Measurements from ENCODE around the gene TMEM131. TPM values are rescaled to one million over a fixed set of nuclear protein-coding genes. Genes with fewer than 3 reads are reported as not detected.

The TMEM131 gene
- total RNA-seq, 1 donor from 2014 or later: 35.3 TPM

- DNase-seq (ENCODE audit: low read depth): no peak
- Histone ChIP-seq H3K36me3 (ENCODE audit: insufficient read depth, low read length) (no peaks in the 10 kb centered on the region), H3K27me3 (ENCODE audit: insufficient read depth, low read length) (no peaks in the 10 kb centered on the region), H3K9me3 (ENCODE audit: insufficient read depth, low read depth, low read length) (no peaks in the 10 kb centered on the region), H3K4me2 (ENCODE audit: low read length) (no peak overlapping the region), H2AFZ (ENCODE audit: low read depth, low read length) (no peak overlapping the region), H3K27ac (ENCODE audit: low read depth, low read length) (no peak overlapping the region), H3K4me3 (ENCODE audit: insufficient read depth, low read depth, low read length) (no peak overlapping the region), H4K20me1 (ENCODE audit: insufficient read depth, low read length) (peaks cover 42% of the 10 kb centered on the region), H3K79me2 (ENCODE audit: insufficient read depth, low read length) (peaks cover 50% of the 10 kb centered on the region), H3K4me1 (ENCODE audit: insufficient read depth, low read length) (no peaks in the 10 kb centered on the region), H3K9ac (ENCODE audit: low read length) (no peak overlapping the region)
- Mint-ChIP-seq H3K27me3 (ENCODE audit: low read depth, unreplicated experiment) (no peaks in the 10 kb centered on the region), H3K36me3 (ENCODE audit: low read depth, unreplicated experiment) (peaks cover 3% of the 10 kb centered on the region), H3K9me3 (ENCODE audit: unreplicated experiment) (no peaks in the 10 kb centered on the region), H3K4me3 (ENCODE audit: unreplicated experiment) (no peak overlapping the region), H3K27ac (ENCODE audit: unreplicated experiment) (no peak overlapping the region), H3K4me1 (ENCODE audit: low read depth, unreplicated experiment) (peaks cover 4% of the 10 kb centered on the region)
- no peak for TF ChIP-seq EZH2 (IDR thresholded peaks at IDR 0.05; ENCODE audit: insufficient read depth, low read length)
- TF ChIP-seq, protein P1, sequence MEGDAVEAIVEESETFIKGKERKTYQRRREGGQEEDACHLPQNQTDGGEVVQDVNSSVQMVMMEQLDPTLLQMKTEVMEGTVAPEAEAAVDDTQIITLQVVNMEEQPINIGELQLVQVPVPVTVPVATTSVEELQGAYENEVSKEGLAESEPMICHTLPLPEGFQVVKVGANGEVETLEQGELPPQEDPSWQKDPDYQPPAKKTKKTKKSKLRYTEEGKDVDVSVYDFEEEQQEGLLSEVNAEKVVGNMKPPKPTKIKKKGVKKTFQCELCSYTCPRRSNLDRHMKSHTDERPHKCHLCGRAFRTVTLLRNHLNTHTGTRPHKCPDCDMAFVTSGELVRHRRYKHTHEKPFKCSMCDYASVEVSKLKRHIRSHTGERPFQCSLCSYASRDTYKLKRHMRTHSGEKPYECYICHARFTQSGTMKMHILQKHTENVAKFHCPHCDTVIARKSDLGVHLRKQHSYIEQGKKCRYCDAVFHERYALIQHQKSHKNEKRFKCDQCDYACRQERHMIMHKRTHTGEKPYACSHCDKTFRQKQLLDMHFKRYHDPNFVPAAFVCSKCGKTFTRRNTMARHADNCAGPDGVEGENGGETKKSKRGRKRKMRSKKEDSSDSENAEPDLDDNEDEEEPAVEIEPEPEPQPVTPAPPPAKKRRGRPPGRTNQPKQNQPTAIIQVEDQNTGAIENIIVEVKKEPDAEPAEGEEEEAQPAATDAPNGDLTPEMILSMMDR (IDR thresholded peaks at IDR 0.05; ENCODE audit: insufficient read depth, low read depth, low read length): no peak
- no peak for FAIRE-seq
Measured at GRCh38 chr2:97926946-97927345, 68.8 kb downstream of the TMEM131 start.

DNA sequence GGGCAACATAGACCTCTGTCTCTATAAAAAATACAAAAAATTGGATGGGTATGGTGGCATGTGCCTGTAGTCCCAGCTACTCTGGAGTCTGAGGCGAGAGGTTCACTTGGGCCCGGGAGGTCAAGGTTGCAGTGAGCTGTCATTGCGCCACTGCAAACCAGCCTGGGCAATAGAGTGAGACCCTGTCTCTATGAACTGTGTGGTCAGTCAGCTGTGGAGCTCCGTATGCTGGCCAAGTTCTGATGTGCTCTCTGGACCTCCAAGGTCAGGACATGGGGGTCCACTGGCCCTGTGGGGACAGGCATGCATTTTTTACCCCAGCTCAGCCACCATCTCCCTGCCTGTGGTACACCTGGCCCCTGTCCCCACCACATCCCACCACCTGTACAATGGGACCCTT lies 71.6 kb downstream of the TMEM131 start:
- Histone ChIP-seq H3K4me3 (ENCODE audit: insufficient read depth, low read depth, low read length) (no peak overlapping the region), H3K79me2 (ENCODE audit: insufficient read depth, low read length) (peaks cover 42% of the 10 kb centered on the region), H3K4me1 (ENCODE audit: insufficient read depth, low read length) (no peaks in the 10 kb centered on the region), H3K9me3 (ENCODE audit: insufficient read depth, low read depth, low read length) (no peaks in the 10 kb centered on the region), H3K27ac (ENCODE audit: low read depth, low read length) (no peak overlapping the region), H3K9ac (ENCODE audit: low read length) (no peak overlapping the region), H3K36me3 (ENCODE audit: insufficient read depth, low read length) (no peaks in the 10 kb centered on the region), H4K20me1 (ENCODE audit: insufficient read depth, low read length) (peaks cover 28% of the 10 kb centered on the region), H3K4me2 (ENCODE audit: low read length) (no peak overlapping the region), H2AFZ (ENCODE audit: low read depth, low read length) (no peak overlapping the region), H3K27me3 (ENCODE audit: insufficient read depth, low read length) (no peaks in the 10 kb centered on the region)
- H3K4me1 Mint-ChIP-seq (ENCODE audit: low read depth, unreplicated experiment): no peaks in the 10 kb centered on the region
- H3K4me3 Mint-ChIP-seq (ENCODE audit: unreplicated experiment): no peak overlapping the region
- peaks cover 10% of the 10 kb centered on the region for H3K36me3 Mint-ChIP-seq (ENCODE audit: low read depth, unreplicated experiment)
- FAIRE-seq (no peak), DNase-seq (ENCODE audit: low read depth) (no peak)
- H3K27me3 Mint-ChIP-seq (ENCODE audit: low read depth, unreplicated experiment): no peaks in the 10 kb centered on the region
- TF ChIP-seq, protein P1 (IDR thresholded peaks at IDR 0.05; ENCODE audit: insufficient read depth, low read depth, low read length): no peak
- no peak for TF ChIP-seq EZH2 (IDR thresholded peaks at IDR 0.05; ENCODE audit: insufficient read depth, low read length)
- peaks cover 9% of the 10 kb centered on the region for H3K9me3 Mint-ChIP-seq (ENCODE audit: unreplicated experiment)
- no peak overlapping the region for H3K27ac Mint-ChIP-seq (ENCODE audit: unreplicated experiment)

- Mint-ChIP-seq H3K27me3 (ENCODE audit: low read depth, unreplicated experiment) (no peaks in the 10 kb centered on the region), H3K9me3 (ENCODE audit: unreplicated experiment) (peaks cover 14% of the 10 kb centered on the region), H3K27ac (ENCODE audit: unreplicated experiment) (no peak overlapping the region), H3K36me3 (ENCODE audit: low read depth, unreplicated experiment) (peaks cover 17% of the 10 kb centered on the region), H3K4me1 (ENCODE audit: low read depth, unreplicated experiment) (no peaks in the 10 kb centered on the region), H3K4me3 (ENCODE audit: unreplicated experiment) (no peak overlapping the region)
- no peaks in the 10 kb centered on the region for H3K27me3 ChIP-seq (ENCODE audit: insufficient read depth, low read length)
- H3K4me1 ChIP-seq (ENCODE audit: insufficient read depth, low read length): no peaks in the 10 kb centered on the region
- no peak overlapping the region for H3K9ac ChIP-seq (ENCODE audit: low read length)
- H3K9me3 ChIP-seq (ENCODE audit: insufficient read depth, low read depth, low read length): no peaks in the 10 kb centered on the region
- FAIRE-seq: no peak
- H3K36me3 ChIP-seq (ENCODE audit: insufficient read depth, low read length): no peaks in the 10 kb centered on the region
- no peak overlapping the region for H3K4me2 ChIP-seq (ENCODE audit: low read length)
- H3K4me3 ChIP-seq (ENCODE audit: insufficient read depth, low read depth, low read length): no peak overlapping the region
- DNase-seq (ENCODE audit: low read depth): no peak
- no peak overlapping the region for H2AFZ ChIP-seq (ENCODE audit: low read depth, low read length)
- peaks cover 38% of the 10 kb centered on the region for H4K20me1 ChIP-seq (ENCODE audit: insufficient read depth, low read length)
- TF ChIP-seq, protein P1 (IDR thresholded peaks at IDR 0.05; ENCODE audit: insufficient read depth, low read depth, low read length): no peak
- TF ChIP-seq EZH2 (IDR thresholded peaks at IDR 0.05; ENCODE audit: insufficient read depth, low read length): no peak
- H3K27ac ChIP-seq (ENCODE audit: low read depth, low read length): no peak overlapping the region
- H3K79me2 ChIP-seq (ENCODE audit: insufficient read depth, low read length): peaks cover 57% of the 10 kb centered on the region
Measured at GRCh38 chr2:97919858-97920257, 75.9 kb downstream of the TMEM131 start.

Data from astrocyte (in vitro differentiated cells and primary cell).